CD14-positive monocyte (primary cell): ENCODE data around the gene GYPC. TPM values are rescaled to one million over a fixed set of nuclear protein-coding genes. Genes with fewer than 3 reads are reported as not detected.

Experiments used
- DNase-seq, 3 donors: peaks; one replicate each; pipeline ENCODE4 v3.0.0-alpha.2; 2011 to 2022
- H2AFZ ChIP-seq: 2 replicates; pipeline ENCODE4 v1.6.0; 2012; ENCODE audit warnings: mild to moderate bottlenecking, low read depth, low read length, inconsistent platforms; ENCODE audit not compliant: insufficient read depth, poor library complexity, severe bottlenecking
- H3K27ac ChIP-seq, 2 donors: 1 replicate in 1 of 2; 2 replicates in 1 of 2; pipeline ENCODE4 v1.5.1; 2012 to 2013; ENCODE audit warnings: low read length in 2 of 2, control low read depth in 1 of 2, inconsistent platforms in 1 of 2, low read depth in 1 of 2, mild to moderate bottlenecking in 1 of 2
- H3K27me3 ChIP-seq, 2 donors: one replicate each; pipeline versions ENCODE4 v1.6.0 to v1.6.1; 2011 to 2013; ENCODE audit warnings: low read length in 2 of 2; ENCODE audit not compliant: control insufficient read depth in 2 of 2, insufficient read depth in 2 of 2
- H3K36me3 ChIP-seq, 2 donors: replicated peaks in 1 of 2; 1 replicate in 1 of 2; 2 replicates in 1 of 2; pipeline versions ENCODE4 v1.5.1 to v1.6.1; 2012 to 2013; ENCODE audit warnings: low read length in 2 of 2, control low read depth in 1 of 2, inconsistent platforms in 1 of 2, mild to moderate bottlenecking in 1 of 2; ENCODE audit not compliant: insufficient read depth in 2 of 2, control insufficient read depth in 1 of 2
- H3K4me1 ChIP-seq, 2 donors: 1 replicate in 1 of 2; 2 replicates in 1 of 2; pipeline versions ENCODE4 v1.5.1 to v1.6.1; 2012 to 2013; ENCODE audit warnings: low read length in 2 of 2, control low read depth in 1 of 2, inconsistent platforms in 1 of 2, mild to moderate bottlenecking in 1 of 2, moderate library complexity in 1 of 2; ENCODE audit not compliant: insufficient read depth in 2 of 2, control insufficient read depth in 1 of 2
- H3K4me2 ChIP-seq: replicated peaks from 2 replicates; pipeline ENCODE3; 2012; ENCODE audit warnings: low read length, moderate library complexity, mild to moderate bottlenecking; ENCODE audit not compliant: poor library complexity, severe bottlenecking; ENCODE audit errors: extremely low read depth
- H3K4me3 ChIP-seq, 3 experiments: fragments of 200-600 bp in 1 of 3; sonication (generic) in 1 of 3; replicated peaks in 1 of 3; 1 replicate in 2 of 3; 2 replicates in 1 of 3; pipeline ENCODE4 v1.5.1; 2011 to 2013; ENCODE audit warnings: low read length in 3 of 3, mild to moderate bottlenecking in 3 of 3, control low read depth in 2 of 3, low read depth in 2 of 3, inconsistent platforms in 1 of 3, moderate library complexity in 1 of 3
- H3K79me2 ChIP-seq: 2 replicates; pipeline ENCODE4 v1.6.0; 2012; ENCODE audit warnings: mild to moderate bottlenecking, control low read depth, inconsistent platforms, low read length, moderate library complexity; ENCODE audit not compliant: insufficient read depth
- H3K9ac ChIP-seq: 2 replicates; pipeline ENCODE4 v1.6.0; 2017; ENCODE audit warnings: low read length, mild to moderate bottlenecking; ENCODE audit not compliant: insufficient read depth, poor library complexity, severe bottlenecking
- H3K9me3 ChIP-seq, 2 donors: replicated peaks in 1 of 2; 1 replicate in 1 of 2; 2 replicates in 1 of 2; pipeline versions ENCODE4 v1.5.1 to v1.6.1; 2012 to 2013; ENCODE audit warnings: low read length in 2 of 2, control low read depth in 1 of 2; ENCODE audit not compliant: control insufficient read depth in 1 of 2, insufficient read depth in 1 of 2
- H4K20me1 ChIP-seq: 2 replicates; pipeline ENCODE4 v1.6.0; 2012; ENCODE audit warnings: mild to moderate bottlenecking, low read length, control low read depth, moderate library complexity; ENCODE audit not compliant: insufficient read depth
- H3K27ac Mint-ChIP-seq, 7 donors: one replicate each; pipeline ENCODE4 v1.8.0; 2020; ENCODE audit warnings: mild to moderate bottlenecking in 7 of 7, mixed read lengths in 7 of 7, moderate library complexity in 6 of 7, inconsistent platforms in 2 of 7
- H3K27me3 Mint-ChIP-seq, 3 donors: one replicate each; pipeline ENCODE4 v1.8.0; 2021 to 2022; ENCODE audit warnings: low read depth in 3 of 3, mild to moderate bottlenecking in 3 of 3, mixed read lengths in 3 of 3, moderate library complexity in 3 of 3, inconsistent platforms in 1 of 3
- H3K36me3 Mint-ChIP-seq, 2 donors: one replicate each; pipeline ENCODE4 v1.8.0; 2020; ENCODE audit warnings: mixed read lengths in 2 of 2, inconsistent platforms in 1 of 2, mild to moderate bottlenecking in 1 of 2
- H3K4me1 Mint-ChIP-seq: one replicate; pipeline ENCODE4 v1.8.0; 2020; ENCODE audit warnings: mild to moderate bottlenecking, mixed read lengths
- H3K4me3 Mint-ChIP-seq, 2 donors: one replicate each; pipeline ENCODE4 v1.8.0; 2020; ENCODE audit warnings: mild to moderate bottlenecking in 2 of 2, mixed read lengths in 2 of 2, moderate library complexity in 1 of 2
- H3K9me3 Mint-ChIP-seq, 7 donors: one replicate each; pipeline ENCODE4 v1.8.0; 2020 to 2022; ENCODE audit warnings: mixed read lengths in 7 of 7, mild to moderate bottlenecking in 6 of 7, moderate library complexity in 6 of 7, inconsistent platforms in 2 of 7
- WGBS: methylation state at CpG from one replicate; pipeline ENCODE4 v1.1.5; 2013; ENCODE audit warnings: missing lambda C conversion rate; ENCODE audit not compliant: insufficient coverage; 5-methylcytosine and 5-hydroxymethylcytosine counted together
- intact Hi-C, 2 donors: fragments of 100-400 bp; cut with micrococcal nuclease; formaldehyde crosslinking; loops; one replicate each; pipeline versions ENCODE4 v1.15.0 to v1.15.1; 2023
- polyA plus RNA-seq, 3 donors: library from polyadenylated mRNA; depleted of rRNA in 1 of 3; unstranded in 2 of 3; stranded (reverse) in 1 of 3; fragments of 300-500 nt in 2 of 3; fragments of >200 nt in 1 of 3; fragmentation: Illumina TruSeq in 2 of 3; gene quantifications; 1 replicate in 2 of 3; 2 replicates in 1 of 3; pipeline ENCODE4 v1.2.3, GENCODE V29; 2012 to 2021
- TF ChIP-seq, protein P1 (sequence below): fragments of 200-600 bp; IDR thresholded peaks from one replicate; pipeline ENCODE4 v1.8.0; 2022; ENCODE audit warnings: antibody characterized with exemption, mild to moderate bottlenecking

The GYPC gene
- polyA plus RNA-seq, 3 donors: 20.0 to 36.1 (median 21.7) TPM

DNA sequence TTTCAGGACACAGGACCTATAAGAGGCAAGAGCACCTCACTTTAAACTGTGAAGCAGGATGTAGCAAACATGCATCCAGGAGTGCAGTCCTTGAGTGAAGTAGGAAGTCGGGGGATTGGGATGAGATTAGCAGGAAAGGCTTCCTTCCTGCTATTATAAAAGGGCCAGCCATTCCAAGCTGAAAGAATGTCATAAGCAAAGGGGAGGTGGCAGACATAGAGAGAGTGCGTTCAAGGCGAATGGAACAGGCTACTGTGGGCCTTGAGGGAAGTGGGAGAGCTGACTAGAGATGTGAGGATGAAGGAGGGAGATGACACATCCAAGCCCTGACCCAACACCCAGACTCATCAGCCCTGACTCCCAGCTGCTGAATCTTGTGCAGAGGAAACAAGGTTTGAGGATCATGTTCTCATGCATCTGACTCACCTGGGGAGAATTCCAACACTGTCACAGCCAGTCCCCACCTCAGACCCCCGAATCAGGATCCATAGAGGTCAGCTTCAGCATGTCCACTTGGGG lies 63.9 kb downstream of the GYPC start:
- H3K27me3 Mint-ChIP-seq: peaks cover 2 to 9% (median 7%) of the 10 kb centered on the region in 3 donors
- Histone ChIP-seq H3K27me3 (no peaks in the 10 kb centered on the region), H3K9ac (no peak overlapping the region), H3K4me3 (no peak overlapping the region), H3K79me2 (no peaks in the 10 kb centered on the region), H3K36me3 (no peaks in the 10 kb centered on the region), H2AFZ (no peak overlapping the region), H4K20me1 (no peaks in the 10 kb centered on the region), H3K27ac (no peak overlapping the region), H3K9me3 (peaks cover 4 to 7% of the 10 kb centered on the region in 2 donors), H3K4me2 (no peak overlapping the region), H3K4me1 (peaks cover 19 to 21% of the 10 kb centered on the region in 2 donors)
- WGBS: 0% methylated on average over 1 of the region's 4 CpGs
- H3K4me1 Mint-ChIP-seq: peaks cover 35% of the 10 kb centered on the region
- peak in 2 of 3 donors; percentile 9 to 61 for DNase-seq
- peak overlapping the region in 1 of 2 donors; percentile 27 for H3K4me3 Mint-ChIP-seq
- no peaks in the 10 kb centered on the region for H3K36me3 Mint-ChIP-seq
- TF ChIP-seq, protein P1, sequence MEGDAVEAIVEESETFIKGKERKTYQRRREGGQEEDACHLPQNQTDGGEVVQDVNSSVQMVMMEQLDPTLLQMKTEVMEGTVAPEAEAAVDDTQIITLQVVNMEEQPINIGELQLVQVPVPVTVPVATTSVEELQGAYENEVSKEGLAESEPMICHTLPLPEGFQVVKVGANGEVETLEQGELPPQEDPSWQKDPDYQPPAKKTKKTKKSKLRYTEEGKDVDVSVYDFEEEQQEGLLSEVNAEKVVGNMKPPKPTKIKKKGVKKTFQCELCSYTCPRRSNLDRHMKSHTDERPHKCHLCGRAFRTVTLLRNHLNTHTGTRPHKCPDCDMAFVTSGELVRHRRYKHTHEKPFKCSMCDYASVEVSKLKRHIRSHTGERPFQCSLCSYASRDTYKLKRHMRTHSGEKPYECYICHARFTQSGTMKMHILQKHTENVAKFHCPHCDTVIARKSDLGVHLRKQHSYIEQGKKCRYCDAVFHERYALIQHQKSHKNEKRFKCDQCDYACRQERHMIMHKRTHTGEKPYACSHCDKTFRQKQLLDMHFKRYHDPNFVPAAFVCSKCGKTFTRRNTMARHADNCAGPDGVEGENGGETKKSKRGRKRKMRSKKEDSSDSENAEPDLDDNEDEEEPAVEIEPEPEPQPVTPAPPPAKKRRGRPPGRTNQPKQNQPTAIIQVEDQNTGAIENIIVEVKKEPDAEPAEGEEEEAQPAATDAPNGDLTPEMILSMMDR: no peak
- H3K9me3 Mint-ChIP-seq: peaks cover 0 to 9% (median 7%) of the 10 kb centered on the region in 7 donors
- intact Hi-C loops: no loop called here
- peak overlapping the region in 5 of 7 donors; percentile 0 to 75 (median 55) for H3K27ac Mint-ChIP-seq

GRCh38 chr2:126720638-126721037 lies 64.7 kb downstream of the GYPC start:
- no peak overlapping the region for H3K27ac ChIP-seq
- H3K27me3 Mint-ChIP-seq: peaks cover 2 to 9% (median 7%) of the 10 kb centered on the region in 3 donors
- H3K27ac Mint-ChIP-seq: peak overlapping the region in 1 of 7 donors; percentile 33

More at GRCh38 chr2:126720638-126721037, 64.7 kb downstream of the GYPC start:
- Mint-ChIP-seq H3K9me3 (peaks cover 7 to 16% (median 15%) of the 10 kb centered on the region in 7 donors), H3K36me3 (no peaks in the 10 kb centered on the region), H3K4me1 (peaks cover 30% of the 10 kb centered on the region), H3K4me3 (no peak overlapping the region)
- WGBS: no CpG with 5 or more reads among the region's 2 CpGs
- H3K9ac ChIP-seq: no peak overlapping the region
- H3K4me2 ChIP-seq: no peak overlapping the region
- no peaks in the 10 kb centered on the region for H3K79me2 ChIP-seq
- no peaks in the 10 kb centered on the region for H3K36me3 ChIP-seq
- H2AFZ ChIP-seq: no peak overlapping the region
- DNase-seq: peak in 2 of 3 donors; percentile 1 to 53
- no peaks in the 10 kb centered on the region for H4K20me1 ChIP-seq
- intact Hi-C loops: no loop called here
- H3K9me3 ChIP-seq: peaks cover 7 to 10% of the 10 kb centered on the region in 2 donors
- no peaks in the 10 kb centered on the region for H3K27me3 ChIP-seq
- TF ChIP-seq, protein P1: no peak
- H3K4me3 ChIP-seq: no peak overlapping the region
- H3K4me1 ChIP-seq: peaks cover 19 to 21% of the 10 kb centered on the region in 2 donors
